K562 (cell line): ENCODE data around the gene BCAS1. TPM values are rescaled to one million over a fixed set of nuclear protein-coding genes. Genes with fewer than 3 reads are reported as not detected.
A peak's percentile ranks its signal among the peaks of the same experiment; 100 is the strongest.

Experiments
- DMBX1 ChIP-seq: fragments of 250-450 bp; sonication (Bioruptor Pico); IDR thresholded peaks from 2 replicates; pipeline ENCODE4 v1.8.0; 2022; ENCODE audit warnings: inconsistent platforms, mild to moderate bottlenecking, moderate library complexity, borderline replicate concordance
- ESRRA ChIP-seq: fragments of 450-650 bp; IDR thresholded peaks from 2 replicates; pipeline ENCODE4 v1.6.1; 2014; ENCODE audit warnings: low read depth, mild to moderate bottlenecking, moderate library complexity, borderline replicate concordance
- FIP1L1 ChIP-seq: fragments of 200-400 bp; formaldehyde crosslinking; IDR thresholded peaks from 2 replicates; pipeline ENCODE4 v1.6.1; 2018; ENCODE audit warnings: mild to moderate bottlenecking, low read depth, low read length; ENCODE audit not compliant: poor library complexity, severe bottlenecking
- FOXP1 ChIP-seq: sonication (generic); formaldehyde crosslinking; IDR thresholded peaks from 2 replicates; pipeline ENCODE4 v1.8.0; 2022; ENCODE audit warnings: mild to moderate bottlenecking, missing genetic modification reagents
- HMG20B ChIP-seq: fragments of 250-450 bp; sonication (Bioruptor Pico); IDR thresholded peaks from 2 replicates; pipeline ENCODE4 v1.5.0; 2021; ENCODE audit warnings: mild to moderate bottlenecking
- MXI1 ChIP-seq: IDR thresholded peaks from 2 replicates; pipeline ENCODE4 v1.6.1; 2011; ENCODE audit warnings: low read depth, mild to moderate bottlenecking, improper control_type of control experiment, low read length
- NBN ChIP-seq: fragments of 450-650 bp; IDR thresholded peaks from 2 replicates; pipeline ENCODE4 v1.6.1; 2016; ENCODE audit warnings: low read depth, mild to moderate bottlenecking
- RBM15 ChIP-seq: fragments of 200-400 bp; formaldehyde crosslinking; IDR thresholded peaks from 2 replicates; pipeline ENCODE4 v1.6.1; 2018; ENCODE audit warnings: mild to moderate bottlenecking, low read length, moderate library complexity; ENCODE audit not compliant: insufficient read depth
- SAFB ChIP-seq: fragments of 200-400 bp; formaldehyde crosslinking; IDR thresholded peaks from 2 replicates; pipeline ENCODE4 v1.6.1; 2017; ENCODE audit warnings: low read depth, low read length, borderline replicate concordance
- ZNF583 ChIP-seq: fragments of 250-450 bp; sonication (Bioruptor Pico); IDR thresholded peaks from 2 replicates; pipeline ENCODE4 v1.4.0; 2020
- ZNF76 ChIP-seq: fragments of 250-450 bp; sonication (Bioruptor Pico); IDR thresholded peaks from 2 replicates; pipeline ENCODE4 v1.4.0; 2020; ENCODE audit warnings: mild to moderate bottlenecking, moderate library complexity, borderline replicate concordance
- polyA plus RNA-seq, 8 experiments: library from polyadenylated mRNA; depleted of rRNA in 4 of 8; stranded (reverse) in 5 of 8; unstranded in 3 of 8; fragments of >200 nt; fragmentation: Nextera tagmentation in 2 of 8; fragmentation: Illumina TruSeq in 1 of 8; extraction: Ambion mirVana in 2 of 8; extraction: Trizol in 1 of 8; gene quantifications; 2 replicates each; pipeline versions ENCODE4 v1.2.1 to v1.2.3, GENCODE V29; 2011 to 2014; ENCODE audit warnings: inconsistent platforms in 1 of 8, missing spikeins in 1 of 8
- total RNA-seq, 7 experiments: library from RNA; depleted of rRNA in 6 of 7; stranded (reverse); fragments of >200 nt in 6 of 7; fragmentation: Illumina TruSeq in 2 of 7; extraction: Trizol in 2 of 7; gene quantifications; 2 replicates each; pipeline versions ENCODE4 v1.2.1 to v1.2.3, GENCODE V29; 2011 to 2021; ENCODE audit warnings: low replicate concordance in 1 of 7
- TF ChIP-seq, protein P1 (sequence below): fragments of 250-450 bp; sonication (Bioruptor Pico); IDR thresholded peaks from 2 replicates; pipeline ENCODE4 v1.5.0; 2021; ENCODE audit warnings: mild to moderate bottlenecking, borderline replicate concordance
- TF ChIP-seq, protein P2 (sequence below): sonication (generic); formaldehyde crosslinking; IDR thresholded peaks from 2 replicates; pipeline ENCODE4 v1.8.0; 2022; ENCODE audit warnings: mild to moderate bottlenecking, missing genetic modification reagents
- TF ChIP-seq, protein P3 (sequence below): fragments of 450-650 bp; IDR thresholded peaks from 2 replicates; pipeline ENCODE4 v1.6.1; 2014; ENCODE audit warnings: low read depth, mild to moderate bottlenecking, moderate library complexity, borderline replicate concordance
- TF ChIP-seq, protein P4 (sequence below): sonication (generic); formaldehyde crosslinking; IDR thresholded peaks from 2 replicates; pipeline ENCODE4 v1.8.0; 2022; ENCODE audit warnings: missing genetic modification reagents, mild to moderate bottlenecking, borderline replicate concordance

BCAS1 gene
- total and polyA plus RNA-seq, 9 of the 15 experiments (the other 6 are each of a cell fraction or from before 2014, with no cell fraction given), result 0.18 to 2.3 (median 0.93) TPM

DNA sequence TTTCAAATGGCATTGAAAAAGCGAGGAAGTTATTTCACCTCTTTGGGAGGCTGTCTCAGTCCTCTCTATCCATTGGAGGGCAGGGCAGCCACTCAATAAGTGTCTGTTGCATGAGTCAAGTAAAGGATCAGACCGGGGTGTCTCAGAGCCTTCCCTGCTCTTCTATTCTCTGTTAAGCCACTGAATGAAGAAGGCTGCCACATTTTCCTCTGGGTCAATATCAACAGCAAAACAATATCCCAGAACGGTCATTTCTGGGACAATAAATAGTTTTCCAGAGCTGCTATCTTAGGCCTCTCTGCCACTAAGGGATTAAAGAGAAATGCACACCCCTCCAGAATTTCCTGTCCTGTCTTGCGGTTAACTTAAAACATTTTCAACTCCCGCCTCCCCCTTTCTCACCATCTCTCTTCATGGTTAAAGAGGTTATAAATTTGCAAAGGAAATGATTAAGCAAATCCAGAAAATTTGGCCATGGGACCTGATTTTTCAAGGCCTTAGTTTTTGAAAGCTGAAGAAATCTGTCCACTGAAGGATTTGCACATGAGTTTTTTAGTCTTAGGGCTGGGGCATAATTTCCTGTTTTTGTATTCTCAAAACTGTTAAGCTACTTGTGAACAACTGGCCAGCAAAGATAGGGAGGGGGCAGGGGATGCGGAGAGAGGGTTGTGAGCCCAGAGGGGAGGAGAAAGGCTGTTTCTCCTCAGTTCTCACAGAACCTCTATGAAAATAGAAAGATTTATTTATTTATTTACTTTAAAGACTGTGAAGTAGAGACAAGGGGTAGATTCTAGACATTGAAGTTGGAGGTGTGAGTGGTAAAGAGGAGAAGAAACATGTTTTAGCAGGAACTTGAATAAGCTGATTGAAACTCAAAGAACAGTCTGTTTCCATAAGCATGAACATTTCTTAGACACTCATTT is 135.7 kb downstream of the BCAS1 start (continued):
- TF ChIP-seq SAFB, result no peak
- peak; percentile 51; the same call in 1 of the 2 replicates for TF ChIP-seq ESRRA
- TF ChIP-seq HMG20B (CRISPR knock-in tag), result no peak
- TF ChIP-seq FOXP1 (CRISPR knock-in tag), result no peak
- TF ChIP-seq, protein P1, sequence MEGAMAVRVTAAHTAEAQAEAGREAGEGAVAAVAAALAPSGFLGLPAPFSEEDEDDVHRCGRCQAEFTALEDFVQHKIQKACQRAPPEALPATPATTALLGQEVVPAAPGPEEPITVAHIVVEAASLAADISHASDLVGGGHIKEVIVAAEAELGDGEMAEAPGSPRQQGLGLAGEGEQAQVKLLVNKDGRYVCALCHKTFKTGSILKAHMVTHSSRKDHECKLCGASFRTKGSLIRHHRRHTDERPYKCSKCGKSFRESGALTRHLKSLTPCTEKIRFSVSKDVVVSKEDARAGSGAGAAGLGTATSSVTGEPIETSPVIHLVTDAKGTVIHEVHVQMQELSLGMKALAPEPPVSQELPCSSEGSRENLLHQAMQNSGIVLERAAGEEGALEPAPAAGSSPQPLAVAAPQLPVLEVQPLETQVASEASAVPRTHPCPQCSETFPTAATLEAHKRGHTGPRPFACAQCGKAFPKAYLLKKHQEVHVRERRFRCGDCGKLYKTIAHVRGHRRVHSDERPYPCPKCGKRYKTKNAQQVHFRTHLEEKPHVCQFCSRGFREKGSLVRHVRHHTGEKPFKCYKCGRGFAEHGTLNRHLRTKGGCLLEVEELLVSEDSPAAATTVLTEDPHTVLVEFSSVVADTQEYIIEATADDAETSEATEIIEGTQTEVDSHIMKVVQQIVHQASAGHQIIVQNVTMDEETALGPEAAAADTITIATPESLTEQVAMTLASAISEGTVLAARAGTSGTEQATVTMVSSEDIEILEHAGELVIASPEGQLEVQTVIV (CRISPR knock-in tag), result no peak
- TF ChIP-seq MXI1, result no peak
- TF ChIP-seq, protein P2, sequence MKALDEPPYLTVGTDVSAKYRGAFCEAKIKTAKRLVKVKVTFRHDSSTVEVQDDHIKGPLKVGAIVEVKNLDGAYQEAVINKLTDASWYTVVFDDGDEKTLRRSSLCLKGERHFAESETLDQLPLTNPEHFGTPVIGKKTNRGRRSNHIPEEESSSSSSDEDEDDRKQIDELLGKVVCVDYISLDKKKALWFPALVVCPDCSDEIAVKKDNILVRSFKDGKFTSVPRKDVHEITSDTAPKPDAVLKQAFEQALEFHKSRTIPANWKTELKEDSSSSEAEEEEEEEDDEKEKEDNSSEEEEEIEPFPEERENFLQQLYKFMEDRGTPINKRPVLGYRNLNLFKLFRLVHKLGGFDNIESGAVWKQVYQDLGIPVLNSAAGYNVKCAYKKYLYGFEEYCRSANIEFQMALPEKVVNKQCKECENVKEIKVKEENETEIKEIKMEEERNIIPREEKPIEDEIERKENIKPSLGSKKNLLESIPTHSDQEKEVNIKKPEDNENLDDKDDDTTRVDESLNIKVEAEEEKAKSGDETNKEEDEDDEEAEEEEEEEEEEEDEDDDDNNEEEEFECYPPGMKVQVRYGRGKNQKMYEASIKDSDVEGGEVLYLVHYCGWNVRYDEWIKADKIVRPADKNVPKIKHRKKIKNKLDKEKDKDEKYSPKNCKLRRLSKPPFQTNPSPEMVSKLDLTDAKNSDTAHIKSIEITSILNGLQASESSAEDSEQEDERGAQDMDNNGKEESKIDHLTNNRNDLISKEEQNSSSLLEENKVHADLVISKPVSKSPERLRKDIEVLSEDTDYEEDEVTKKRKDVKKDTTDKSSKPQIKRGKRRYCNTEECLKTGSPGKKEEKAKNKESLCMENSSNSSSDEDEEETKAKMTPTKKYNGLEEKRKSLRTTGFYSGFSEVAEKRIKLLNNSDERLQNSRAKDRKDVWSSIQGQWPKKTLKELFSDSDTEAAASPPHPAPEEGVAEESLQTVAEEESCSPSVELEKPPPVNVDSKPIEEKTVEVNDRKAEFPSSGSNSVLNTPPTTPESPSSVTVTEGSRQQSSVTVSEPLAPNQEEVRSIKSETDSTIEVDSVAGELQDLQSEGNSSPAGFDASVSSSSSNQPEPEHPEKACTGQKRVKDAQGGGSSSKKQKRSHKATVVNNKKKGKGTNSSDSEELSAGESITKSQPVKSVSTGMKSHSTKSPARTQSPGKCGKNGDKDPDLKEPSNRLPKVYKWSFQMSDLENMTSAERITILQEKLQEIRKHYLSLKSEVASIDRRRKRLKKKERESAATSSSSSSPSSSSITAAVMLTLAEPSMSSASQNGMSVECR (CRISPR knock-in tag), result no peak
- no peak for TF ChIP-seq FIP1L1
- TF ChIP-seq NBN, result no peak
- TF ChIP-seq, protein P3, sequence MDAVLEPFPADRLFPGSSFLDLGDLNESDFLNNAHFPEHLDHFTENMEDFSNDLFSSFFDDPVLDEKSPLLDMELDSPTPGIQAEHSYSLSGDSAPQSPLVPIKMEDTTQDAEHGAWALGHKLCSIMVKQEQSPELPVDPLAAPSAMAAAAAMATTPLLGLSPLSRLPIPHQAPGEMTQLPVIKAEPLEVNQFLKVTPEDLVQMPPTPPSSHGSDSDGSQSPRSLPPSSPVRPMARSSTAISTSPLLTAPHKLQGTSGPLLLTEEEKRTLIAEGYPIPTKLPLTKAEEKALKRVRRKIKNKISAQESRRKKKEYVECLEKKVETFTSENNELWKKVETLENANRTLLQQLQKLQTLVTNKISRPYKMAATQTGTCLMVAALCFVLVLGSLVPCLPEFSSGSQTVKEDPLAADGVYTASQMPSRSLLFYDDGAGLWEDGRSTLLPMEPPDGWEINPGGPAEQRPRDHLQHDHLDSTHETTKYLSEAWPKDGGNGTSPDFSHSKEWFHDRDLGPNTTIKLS, result no peak; the same call in 1 of the 2 replicates
- TF ChIP-seq ZNF583 (CRISPR knock-in tag), result no peak
- no peak for TF ChIP-seq ZNF76 (CRISPR knock-in tag)
- TF ChIP-seq RBM15, result no peak
- no peak for TF ChIP-seq DMBX1 (CRISPR knock-in tag)
- TF ChIP-seq, protein P4, sequence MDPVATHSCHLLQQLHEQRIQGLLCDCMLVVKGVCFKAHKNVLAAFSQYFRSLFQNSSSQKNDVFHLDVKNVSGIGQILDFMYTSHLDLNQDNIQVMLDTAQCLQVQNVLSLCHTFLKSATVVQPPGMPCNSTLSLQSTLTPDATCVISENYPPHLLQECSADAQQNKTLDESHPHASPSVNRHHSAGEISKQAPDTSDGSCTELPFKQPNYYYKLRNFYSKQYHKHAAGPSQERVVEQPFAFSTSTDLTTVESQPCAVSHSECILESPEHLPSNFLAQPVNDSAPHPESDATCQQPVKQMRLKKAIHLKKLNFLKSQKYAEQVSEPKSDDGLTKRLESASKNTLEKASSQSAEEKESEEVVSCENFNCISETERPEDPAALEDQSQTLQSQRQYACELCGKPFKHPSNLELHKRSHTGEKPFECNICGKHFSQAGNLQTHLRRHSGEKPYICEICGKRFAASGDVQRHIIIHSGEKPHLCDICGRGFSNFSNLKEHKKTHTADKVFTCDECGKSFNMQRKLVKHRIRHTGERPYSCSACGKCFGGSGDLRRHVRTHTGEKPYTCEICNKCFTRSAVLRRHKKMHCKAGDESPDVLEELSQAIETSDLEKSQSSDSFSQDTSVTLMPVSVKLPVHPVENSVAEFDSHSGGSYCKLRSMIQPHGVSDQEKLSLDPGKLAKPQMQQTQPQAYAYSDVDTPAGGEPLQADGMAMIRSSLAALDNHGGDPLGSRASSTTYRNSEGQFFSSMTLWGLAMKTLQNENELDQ (CRISPR knock-in tag), result no peak
